ENCODE data around the gene USP7. TPM values are rescaled to one million over a fixed set of nuclear protein-coding genes. Genes with fewer than 3 reads are reported as not detected.

Gene USP7
- total and polyA plus RNA-seq, 10 of the 15 experiments (the other 5 are each of a cell fraction or from before 2014, with no cell fraction given) = 16.2 to 133 (median 60.5) TPM

DNA sequence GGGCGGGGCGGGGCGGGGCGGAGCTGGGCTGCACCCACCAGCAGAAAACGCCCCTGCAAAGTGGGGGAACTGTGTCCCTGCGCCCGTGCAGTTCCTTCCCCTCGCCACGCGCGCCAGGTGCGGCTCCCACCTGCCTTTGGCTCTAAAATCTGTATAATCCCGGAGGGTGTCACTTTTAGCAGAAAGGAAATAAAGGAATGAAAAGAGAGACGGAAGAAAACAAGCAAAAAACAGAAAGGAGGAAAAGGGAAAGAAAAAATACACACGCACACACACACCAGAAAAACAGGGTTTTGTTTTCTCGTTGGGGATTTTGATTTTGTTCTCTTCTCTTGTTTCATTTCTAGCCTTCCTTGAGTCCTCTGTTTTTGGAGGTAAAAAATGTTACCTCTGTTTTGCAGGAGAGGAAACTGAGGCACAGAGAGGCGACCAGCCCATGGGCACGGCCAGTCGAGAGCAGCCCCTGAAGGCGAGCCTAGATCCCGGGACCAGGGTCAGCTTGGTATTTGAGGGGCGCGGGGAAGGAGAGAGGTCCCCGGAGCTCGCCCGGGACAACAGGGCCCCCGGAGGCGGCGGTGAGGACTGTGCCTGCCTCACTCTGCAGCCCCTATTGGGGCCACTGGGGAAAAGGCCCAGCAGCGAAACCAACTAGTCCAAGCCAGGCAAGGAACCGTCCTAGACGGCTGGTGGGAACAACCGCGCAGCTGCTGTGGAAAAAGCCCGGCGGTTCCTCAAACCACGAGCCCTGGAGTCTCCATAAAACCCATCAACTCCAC lies 94.3 kb downstream of the USP7 start (continued):
- TF ChIP-seq, protein P1, sequence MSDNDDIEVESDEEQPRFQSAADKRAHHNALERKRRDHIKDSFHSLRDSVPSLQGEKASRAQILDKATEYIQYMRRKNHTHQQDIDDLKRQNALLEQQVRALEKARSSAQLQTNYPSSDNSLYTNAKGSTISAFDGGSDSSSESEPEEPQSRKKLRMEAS (IDR thresholded peaks at IDR 0.05; ENCODE audit: low read depth, low read length) = peak; percentile 63; the same call in 1 of the 2 replicates
- TF ChIP-seq, protein P2, sequence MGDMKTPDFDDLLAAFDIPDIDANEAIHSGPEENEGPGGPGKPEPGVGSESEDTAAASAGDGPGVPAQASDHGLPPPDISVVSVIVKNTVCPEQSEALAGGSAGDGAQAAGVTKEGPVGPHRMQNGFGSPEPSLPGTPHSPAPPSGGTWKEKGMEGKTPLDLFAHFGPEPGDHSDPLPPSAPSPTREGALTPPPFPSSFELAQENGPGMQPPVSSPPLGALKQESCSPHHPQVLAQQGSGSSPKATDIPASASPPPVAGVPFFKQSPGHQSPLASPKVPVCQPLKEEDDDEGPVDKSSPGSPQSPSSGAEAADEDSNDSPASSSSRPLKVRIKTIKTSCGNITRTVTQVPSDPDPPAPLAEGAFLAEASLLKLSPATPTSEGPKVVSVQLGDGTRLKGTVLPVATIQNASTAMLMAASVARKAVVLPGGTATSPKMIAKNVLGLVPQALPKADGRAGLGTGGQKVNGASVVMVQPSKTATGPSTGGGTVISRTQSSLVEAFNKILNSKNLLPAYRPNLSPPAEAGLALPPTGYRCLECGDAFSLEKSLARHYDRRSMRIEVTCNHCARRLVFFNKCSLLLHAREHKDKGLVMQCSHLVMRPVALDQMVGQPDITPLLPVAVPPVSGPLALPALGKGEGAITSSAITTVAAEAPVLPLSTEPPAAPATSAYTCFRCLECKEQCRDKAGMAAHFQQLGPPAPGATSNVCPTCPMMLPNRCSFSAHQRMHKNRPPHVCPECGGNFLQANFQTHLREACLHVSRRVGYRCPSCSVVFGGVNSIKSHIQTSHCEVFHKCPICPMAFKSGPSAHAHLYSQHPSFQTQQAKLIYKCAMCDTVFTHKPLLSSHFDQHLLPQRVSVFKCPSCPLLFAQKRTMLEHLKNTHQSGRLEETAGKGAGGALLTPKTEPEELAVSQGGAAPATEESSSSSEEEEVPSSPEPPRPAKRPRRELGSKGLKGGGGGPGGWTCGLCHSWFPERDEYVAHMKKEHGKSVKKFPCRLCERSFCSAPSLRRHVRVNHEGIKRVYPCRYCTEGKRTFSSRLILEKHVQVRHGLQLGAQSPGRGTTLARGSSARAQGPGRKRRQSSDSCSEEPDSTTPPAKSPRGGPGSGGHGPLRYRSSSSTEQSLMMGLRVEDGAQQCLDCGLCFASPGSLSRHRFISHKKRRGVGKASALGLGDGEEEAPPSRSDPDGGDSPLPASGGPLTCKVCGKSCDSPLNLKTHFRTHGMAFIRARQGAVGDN (IDR thresholded peaks at IDR 0.05) = peak; percentile 19; the same call in 1 of the 2 replicates
- TF ChIP-seq EP300 (IDR thresholded peaks at IDR 0.05; ENCODE audit: borderline replicate concordance in 1 of 2, control insufficient read depth in 1 of 2, low read depth in 2 of 2, low read length in 2 of 2) = no peak; a peak in 1 of 4 replicates
- no peak for TF ChIP-seq IKZF1 (conservative IDR thresholded peaks at IDR 0.05)
- TF ChIP-seq, protein P3, sequence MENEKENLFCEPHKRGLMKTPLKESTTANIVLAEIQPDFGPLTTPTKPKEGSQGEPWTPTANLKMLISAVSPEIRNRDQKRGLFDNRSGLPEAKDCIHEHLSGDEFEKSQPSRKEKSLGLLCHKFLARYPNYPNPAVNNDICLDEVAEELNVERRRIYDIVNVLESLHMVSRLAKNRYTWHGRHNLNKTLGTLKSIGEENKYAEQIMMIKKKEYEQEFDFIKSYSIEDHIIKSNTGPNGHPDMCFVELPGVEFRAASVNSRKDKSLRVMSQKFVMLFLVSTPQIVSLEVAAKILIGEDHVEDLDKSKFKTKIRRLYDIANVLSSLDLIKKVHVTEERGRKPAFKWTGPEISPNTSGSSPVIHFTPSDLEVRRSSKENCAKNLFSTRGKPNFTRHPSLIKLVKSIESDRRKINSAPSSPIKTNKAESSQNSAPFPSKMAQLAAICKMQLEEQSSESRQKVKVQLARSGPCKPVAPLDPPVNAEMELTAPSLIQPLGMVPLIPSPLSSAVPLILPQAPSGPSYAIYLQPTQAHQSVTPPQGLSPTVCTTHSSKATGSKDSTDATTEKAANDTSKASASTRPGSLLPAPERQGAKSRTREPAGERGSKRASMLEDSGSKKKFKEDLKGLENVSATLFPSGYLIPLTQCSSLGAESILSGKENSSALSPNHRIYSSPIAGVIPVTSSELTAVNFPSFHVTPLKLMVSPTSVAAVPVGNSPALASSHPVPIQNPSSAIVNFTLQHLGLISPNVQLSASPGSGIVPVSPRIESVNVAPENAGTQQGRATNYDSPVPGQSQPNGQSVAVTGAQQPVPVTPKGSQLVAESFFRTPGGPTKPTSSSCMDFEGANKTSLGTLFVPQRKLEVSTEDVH (IDR thresholded peaks at IDR 0.05; ENCODE audit: low read depth, partially characterized antibody) = no peak
- TF ChIP-seq TCF12 (IDR thresholded peaks at IDR 0.05; ENCODE audit: low read depth, low read length) = peak; percentile 59; the same call in 1 of the 2 replicates
- TF ChIP-seq, protein P4, sequence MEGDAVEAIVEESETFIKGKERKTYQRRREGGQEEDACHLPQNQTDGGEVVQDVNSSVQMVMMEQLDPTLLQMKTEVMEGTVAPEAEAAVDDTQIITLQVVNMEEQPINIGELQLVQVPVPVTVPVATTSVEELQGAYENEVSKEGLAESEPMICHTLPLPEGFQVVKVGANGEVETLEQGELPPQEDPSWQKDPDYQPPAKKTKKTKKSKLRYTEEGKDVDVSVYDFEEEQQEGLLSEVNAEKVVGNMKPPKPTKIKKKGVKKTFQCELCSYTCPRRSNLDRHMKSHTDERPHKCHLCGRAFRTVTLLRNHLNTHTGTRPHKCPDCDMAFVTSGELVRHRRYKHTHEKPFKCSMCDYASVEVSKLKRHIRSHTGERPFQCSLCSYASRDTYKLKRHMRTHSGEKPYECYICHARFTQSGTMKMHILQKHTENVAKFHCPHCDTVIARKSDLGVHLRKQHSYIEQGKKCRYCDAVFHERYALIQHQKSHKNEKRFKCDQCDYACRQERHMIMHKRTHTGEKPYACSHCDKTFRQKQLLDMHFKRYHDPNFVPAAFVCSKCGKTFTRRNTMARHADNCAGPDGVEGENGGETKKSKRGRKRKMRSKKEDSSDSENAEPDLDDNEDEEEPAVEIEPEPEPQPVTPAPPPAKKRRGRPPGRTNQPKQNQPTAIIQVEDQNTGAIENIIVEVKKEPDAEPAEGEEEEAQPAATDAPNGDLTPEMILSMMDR (IDR thresholded peaks at IDR 0.05 in 2 of 3, conservative IDR thresholded peaks at IDR 0.05 in 1 of 3; ENCODE audit: control insufficient read depth in 2 of 3, extremely low read depth in 1 of 3, insufficient read depth in 1 of 3, low read depth in 3 of 3, low read length in 3 of 3) = peak in 2 of 3 experiments; percentile 3 to 15; a peak in 1 of 6 replicates
- TF ChIP-seq, protein P5, sequence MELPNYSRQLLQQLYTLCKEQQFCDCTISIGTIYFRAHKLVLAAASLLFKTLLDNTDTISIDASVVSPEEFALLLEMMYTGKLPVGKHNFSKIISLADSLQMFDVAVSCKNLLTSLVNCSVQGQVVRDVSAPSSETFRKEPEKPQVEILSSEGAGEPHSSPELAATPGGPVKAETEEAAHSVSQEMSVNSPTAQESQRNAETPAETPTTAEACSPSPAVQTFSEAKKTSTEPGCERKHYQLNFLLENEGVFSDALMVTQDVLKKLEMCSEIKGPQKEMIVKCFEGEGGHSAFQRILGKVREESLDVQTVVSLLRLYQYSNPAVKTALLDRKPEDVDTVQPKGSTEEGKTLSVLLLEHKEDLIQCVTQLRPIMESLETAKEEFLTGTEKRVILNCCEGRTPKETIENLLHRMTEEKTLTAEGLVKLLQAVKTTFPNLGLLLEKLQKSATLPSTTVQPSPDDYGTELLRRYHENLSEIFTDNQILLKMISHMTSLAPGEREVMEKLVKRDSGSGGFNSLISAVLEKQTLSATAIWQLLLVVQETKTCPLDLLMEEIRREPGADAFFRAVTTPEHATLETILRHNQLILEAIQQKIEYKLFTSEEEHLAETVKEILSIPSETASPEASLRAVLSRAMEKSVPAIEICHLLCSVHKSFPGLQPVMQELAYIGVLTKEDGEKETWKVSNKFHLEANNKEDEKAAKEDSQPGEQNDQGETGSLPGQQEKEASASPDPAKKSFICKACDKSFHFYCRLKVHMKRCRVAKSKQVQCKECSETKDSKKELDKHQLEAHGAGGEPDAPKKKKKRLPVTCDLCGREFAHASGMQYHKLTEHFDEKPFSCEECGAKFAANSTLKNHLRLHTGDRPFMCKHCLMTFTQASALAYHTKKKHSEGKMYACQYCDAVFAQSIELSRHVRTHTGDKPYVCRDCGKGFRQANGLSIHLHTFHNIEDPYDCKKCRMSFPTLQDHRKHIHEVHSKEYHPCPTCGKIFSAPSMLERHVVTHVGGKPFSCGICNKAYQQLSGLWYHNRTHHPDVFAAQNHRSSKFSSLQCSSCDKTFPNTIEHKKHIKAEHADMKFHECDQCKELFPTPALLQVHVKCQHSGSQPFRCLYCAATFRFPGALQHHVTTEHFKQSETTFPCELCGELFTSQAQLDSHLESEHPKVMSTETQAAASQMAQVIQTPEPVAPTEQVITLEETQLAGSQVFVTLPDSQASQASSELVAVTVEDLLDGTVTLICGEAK (IDR thresholded peaks at IDR 0.05; ENCODE audit: borderline replicate concordance) = peak; percentile 40; the same call in 1 of the 2 replicates
- TF ChIP-seq LARP7 (IDR thresholded peaks at IDR 0.05) = no peak
- TF ChIP-seq POLR2AphosphoS5 (IDR thresholded peaks at IDR 0.05; ENCODE audit: low read length) = 0 out of 2 replicates have a peak, but pooled peaks have one; percentile 18
- peak in 1 of 2 experiments; percentile 51; a peak in 2 of 4 replicates for TF ChIP-seq IKZF2 (IDR thresholded peaks at IDR 0.05)
- TF ChIP-seq, protein P6, sequence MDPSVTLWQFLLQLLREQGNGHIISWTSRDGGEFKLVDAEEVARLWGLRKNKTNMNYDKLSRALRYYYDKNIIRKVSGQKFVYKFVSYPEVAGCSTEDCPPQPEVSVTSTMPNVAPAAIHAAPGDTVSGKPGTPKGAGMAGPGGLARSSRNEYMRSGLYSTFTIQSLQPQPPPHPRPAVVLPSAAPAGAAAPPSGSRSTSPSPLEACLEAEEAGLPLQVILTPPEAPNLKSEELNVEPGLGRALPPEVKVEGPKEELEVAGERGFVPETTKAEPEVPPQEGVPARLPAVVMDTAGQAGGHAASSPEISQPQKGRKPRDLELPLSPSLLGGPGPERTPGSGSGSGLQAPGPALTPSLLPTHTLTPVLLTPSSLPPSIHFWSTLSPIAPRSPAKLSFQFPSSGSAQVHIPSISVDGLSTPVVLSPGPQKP (IDR thresholded peaks at IDR 0.05; ENCODE audit: low read depth, low read length) = no peak

All from GM12878 (cell line).